ENCODE measurements around the gene AQP9.
A peak's percentile ranks its signal among the peaks of the same experiment; 100 is the strongest.

The AQP9 gene

GRCh38 chr15:58223432-58223831 is 85.3 kb downstream of the AQP9 start:
- no peak for FAIRE-seq
- DNase-seq (ENCODE audit: low spot score), result no peak

DNA sequence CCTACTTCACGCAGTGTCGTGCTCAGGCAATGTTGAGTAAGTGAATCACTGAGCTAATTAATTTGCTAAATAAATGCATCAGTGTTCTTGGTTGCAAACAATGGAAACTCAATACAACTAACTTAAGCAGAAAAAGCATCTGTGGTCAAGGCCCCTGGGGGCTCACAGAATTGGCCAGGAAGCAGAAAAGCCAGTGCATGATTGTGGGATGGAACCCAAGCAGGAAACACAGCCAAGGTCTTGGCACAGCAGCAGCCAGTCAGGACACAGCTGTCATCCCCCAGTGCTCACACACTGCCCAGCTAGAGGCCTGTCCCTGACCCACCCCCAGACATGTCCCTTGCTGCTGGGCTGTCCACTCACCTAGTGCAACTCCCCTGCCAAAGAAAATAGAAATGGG is 85.9 kb downstream of the AQP9 start:
- FAIRE-seq (no peak), DNase-seq (ENCODE audit: low spot score) (no peak)

DNA sequence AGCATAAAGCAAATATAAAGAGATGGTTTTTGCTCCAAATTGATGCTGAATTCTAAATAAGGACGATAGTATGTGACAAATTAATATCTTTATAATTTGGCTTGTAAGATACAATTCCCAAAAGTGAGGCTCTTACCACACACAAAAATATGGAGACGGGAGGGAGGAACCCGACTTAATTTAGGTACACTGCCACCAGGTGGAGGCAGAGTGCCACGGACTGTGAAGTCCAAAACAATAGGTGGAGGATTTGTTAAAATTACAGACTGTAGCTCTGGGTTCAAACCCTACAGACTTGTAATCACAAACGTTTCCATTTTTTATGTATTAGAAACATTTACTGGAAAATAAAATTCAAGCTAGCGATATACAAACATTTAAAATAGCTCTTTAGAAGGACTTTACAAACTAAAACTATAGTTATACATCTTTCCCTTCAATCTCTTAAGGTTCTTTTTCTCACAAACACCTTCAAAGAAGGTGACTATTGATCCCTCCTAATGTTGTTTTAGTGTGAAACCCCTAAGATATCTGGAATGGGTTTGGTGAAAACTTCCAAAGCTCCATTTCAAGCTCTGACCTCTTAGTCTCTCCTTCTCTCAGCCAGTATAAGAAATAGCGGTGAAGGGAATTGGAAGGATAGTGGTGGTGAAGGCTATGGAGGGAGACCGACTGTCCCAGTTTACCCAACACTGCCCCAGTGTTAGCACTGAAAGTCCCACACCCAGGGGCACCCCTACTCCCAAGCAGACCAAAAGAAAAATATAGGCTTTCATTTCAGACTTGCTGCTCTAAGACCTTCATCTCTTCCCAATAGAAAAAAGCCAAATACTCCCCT is 89.7 kb downstream of the AQP9 start:
- DNase-seq (ENCODE audit: low spot score) (peak; percentile 76), FAIRE-seq (peak; percentile 77)

DNA sequence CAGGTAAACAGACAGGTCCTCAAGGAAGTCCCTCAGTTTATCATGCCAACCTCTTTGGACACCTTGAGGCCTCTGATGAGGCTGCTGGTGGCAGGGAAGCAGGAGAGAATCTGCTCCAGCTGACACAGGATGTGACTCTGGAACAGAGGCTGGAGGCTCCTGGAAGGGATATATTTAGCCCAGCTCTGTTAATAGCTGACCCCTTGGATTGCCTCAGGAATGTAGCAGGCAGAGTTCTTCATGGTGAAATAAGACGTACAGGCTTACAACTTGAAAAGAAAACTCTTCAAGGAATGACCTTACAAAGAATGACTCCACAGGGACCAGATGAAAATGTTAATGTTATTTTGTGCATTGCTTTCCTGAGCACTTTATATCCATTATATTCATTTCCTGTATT is 90.5 kb downstream of the AQP9 start:
- DNase-seq (ENCODE audit: low spot score) (peak; percentile 31), FAIRE-seq (peak; percentile 44)

GRCh38 chr15:58229297-58229768 is 91.2 kb downstream of the AQP9 start:
- FAIRE-seq (peak; percentile 27), DNase-seq (ENCODE audit: low spot score) (peak; percentile 63)

GRCh38 chr15:58232281-58233065 is 94.3 kb downstream of the AQP9 start:
- FAIRE-seq (no peak), DNase-seq (ENCODE audit: low spot score) (no peak)

DNA sequence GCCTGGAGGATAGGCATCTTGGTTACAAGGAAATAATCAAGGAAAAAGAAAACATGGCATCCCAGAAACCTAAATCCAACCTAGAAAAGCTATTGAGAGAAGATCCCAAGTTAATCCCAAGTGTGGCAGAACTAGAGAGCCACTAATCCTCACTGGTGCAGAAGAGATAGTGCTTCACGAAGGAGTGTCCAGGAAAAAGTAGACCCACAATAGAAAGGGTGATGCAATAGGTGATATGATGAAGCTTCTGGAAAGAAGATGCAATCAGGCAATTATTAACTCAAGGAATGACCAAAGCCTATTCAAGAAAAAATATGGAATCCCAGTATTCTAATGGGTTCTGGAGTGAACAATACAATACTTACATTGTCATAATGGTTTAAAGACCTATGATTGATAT is 95.2 kb downstream of the AQP9 start:
- no peak for FAIRE-seq
- DNase-seq (ENCODE audit: low spot score), result no peak

Measured in urothelium cell line (cell line).